Measurements from ENCODE around the gene VARS1. TPM values are rescaled to one million over a fixed set of nuclear protein-coding genes. Genes with fewer than 3 reads are reported as not detected.
A peak's percentile ranks its signal among the peaks of the same experiment; 100 is the strongest.

The VARS1 gene
- total and polyA plus RNA-seq, 2 of the 8 experiments (the other 6 are each of a cell fraction or from before 2014, with no cell fraction given), result 53.5 to 162 TPM

DNA sequence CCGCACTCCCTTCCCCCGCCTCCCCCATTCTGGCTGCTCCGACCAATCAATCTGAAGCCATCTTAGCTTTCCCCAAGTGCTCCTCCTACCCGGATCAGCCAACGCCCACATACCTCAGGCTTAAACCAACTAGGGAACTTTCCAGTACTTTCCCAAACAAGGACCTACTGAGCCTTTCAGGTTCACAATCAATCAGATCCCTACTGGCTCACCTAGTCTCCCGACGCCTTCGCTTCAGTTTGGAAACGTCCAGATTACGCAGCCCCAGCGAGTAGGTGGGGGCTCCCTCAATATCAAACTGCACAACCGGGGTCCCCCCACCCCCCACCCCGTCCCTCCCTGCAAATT, 19.1 kb upstream of the VARS1 start (continued):
- peak; percentile 28 to 76 for TF ChIP-seq SIN3A (conservative IDR thresholded peaks at IDR 0.05 in 1 of 2, IDR thresholded peaks at IDR 0.05 in 1 of 2; ENCODE audit: low read depth in 1 of 2, low read length in 2 of 2)
- no peak for TF ChIP-seq BACH1 (IDR thresholded peaks at IDR 0.05; ENCODE audit: low read length)
- TF ChIP-seq, protein P1, sequence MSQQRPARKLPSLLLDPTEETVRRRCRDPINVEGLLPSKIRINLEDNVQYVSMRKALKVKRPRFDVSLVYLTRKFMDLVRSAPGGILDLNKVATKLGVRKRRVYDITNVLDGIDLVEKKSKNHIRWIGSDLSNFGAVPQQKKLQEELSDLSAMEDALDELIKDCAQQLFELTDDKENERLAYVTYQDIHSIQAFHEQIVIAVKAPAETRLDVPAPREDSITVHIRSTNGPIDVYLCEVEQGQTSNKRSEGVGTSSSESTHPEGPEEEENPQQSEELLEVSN (IDR thresholded peaks at IDR 0.05), result no peak
- TF ChIP-seq NANOG (IDR thresholded peaks at IDR 0.05; ENCODE audit: insufficient read depth, low read depth, low read length, poor library complexity, severe bottlenecking), result peak; percentile 29
- TF ChIP-seq SRF (IDR thresholded peaks at IDR 0.05; ENCODE audit: low read depth, low read length), result peak; percentile 77
- no peak for TF ChIP-seq CHD7 (IDR thresholded peaks at IDR 0.05; ENCODE audit: insufficient replicate concordance, low read length)
- peak; percentile 36 to 58; a peak in 2 of 3 replicates for TF ChIP-seq POLR2A (IDR thresholded peaks at IDR 0.05; ENCODE audit: control extremely low read depth in 1 of 2, low read depth in 2 of 2, low read length in 2 of 2)
- peak; percentile 49; the same call in 1 of the 2 replicates for TF ChIP-seq EGR1 (IDR thresholded peaks at IDR 0.05; ENCODE audit: borderline replicate concordance, low read depth, low read length)
- no peak for TF ChIP-seq CBX5 (IDR thresholded peaks at IDR 0.05; ENCODE audit: low read depth, low read length)
- no peak for TF ChIP-seq FOSL1 (IDR thresholded peaks at IDR 0.05; ENCODE audit: insufficient read depth, low read depth, low read length)
- no peak for TF ChIP-seq SIX5 (IDR thresholded peaks at IDR 0.05; ENCODE audit: low read depth, low read length)
- no peak for TF ChIP-seq ZNF274 (IDR thresholded peaks at IDR 0.05; ENCODE audit: borderline replicate concordance, extremely low read depth, low read length)
